Neural cell (in vitro differentiated cells): ENCODE data around the gene LNP1. TPM values are rescaled to one million over a fixed set of nuclear protein-coding genes. Genes with fewer than 3 reads are reported as not detected.

ENCODE experiments used
- H2AFZ ChIP-seq: fragments of 200-600, 300-800 bp; sonication (generic), shearing (Covaris generic); 2 replicates; pipeline ENCODE4 v1.6.0; 2014; ENCODE audit warnings: low read depth, mild to moderate bottlenecking, antibody characterized with exemption, low read length, moderate library complexity
- H3F3A ChIP-seq: fragments of 200-600 bp; shearing (Covaris generic); 2 replicates; pipeline ENCODE4 v1.6.1; 2016; ENCODE audit warnings: mild to moderate bottlenecking, moderate library complexity, mixed read lengths, antibody characterized with exemption, low read length; ENCODE audit not compliant: insufficient read depth, poor library complexity, severe bottlenecking
- H3K27ac ChIP-seq: fragments of 200-600, 300-800 bp; sonication (generic), shearing (Covaris generic); 2 replicates; pipeline ENCODE4 v1.5.1; 2014; ENCODE audit warnings: mild to moderate bottlenecking, low read length, moderate library complexity
- H3K27me3 ChIP-seq: fragments of 300-800, 200-600 bp; sonication (generic), shearing (Covaris generic); 2 replicates; pipeline ENCODE4 v1.6.0; 2014; ENCODE audit warnings: mild to moderate bottlenecking, low read depth, low read length, moderate library complexity; ENCODE audit not compliant: insufficient read depth
- H3K36me3 ChIP-seq: fragments of 300-800, 200-600 bp; sonication (generic), shearing (Covaris generic); 2 replicates; pipeline ENCODE4 v1.5.1; 2014; ENCODE audit warnings: mild to moderate bottlenecking, antibody characterized with exemption, low read length, moderate library complexity; ENCODE audit not compliant: insufficient read depth
- H3K4me2 ChIP-seq: fragments of 300-800, 200-600 bp; sonication (generic), shearing (Covaris generic); 2 replicates; pipeline ENCODE4 v1.6.0; 2014; ENCODE audit warnings: mild to moderate bottlenecking, low read length
- H3K4me3 ChIP-seq: fragments of 300-800, 200-600 bp; sonication (generic), shearing (Covaris generic); 2 replicates; pipeline ENCODE4 v1.5.1; 2014; ENCODE audit warnings: mild to moderate bottlenecking, low read length, moderate library complexity
- H3K79me2 ChIP-seq: fragments of 200-600 bp; shearing (Covaris generic); replicated peaks from 2 replicates; pipeline ENCODE4 v1.6.0; 2014; ENCODE audit warnings: mild to moderate bottlenecking, low read length, moderate library complexity; ENCODE audit not compliant: insufficient read depth
- H3K9ac ChIP-seq: fragments of 300-800, 200-600 bp; sonication (generic), shearing (Covaris generic); 2 replicates; pipeline ENCODE4 v1.6.1; 2016; ENCODE audit warnings: mild to moderate bottlenecking, low read length, mixed read lengths
- H3K9me2 ChIP-seq: fragments of 200-600 bp; shearing (Covaris generic); 2 replicates; pipeline ENCODE4 v1.6.1; 2016; ENCODE audit warnings: mild to moderate bottlenecking, low read length, mixed read lengths; ENCODE audit not compliant: insufficient read depth
- H3K9me3 ChIP-seq: fragments of 200-600, 300-800 bp; sonication (generic), shearing (Covaris generic); 2 replicates; pipeline ENCODE4 v1.6.1; 2016; ENCODE audit warnings: mild to moderate bottlenecking, mixed run types, low read length, moderate library complexity, mixed read lengths
- H4K20me1 ChIP-seq: fragments of 200-600 bp; shearing (Covaris generic); 2 replicates; pipeline ENCODE4 v1.6.1; 2016; ENCODE audit warnings: mild to moderate bottlenecking, mixed run types; ENCODE audit not compliant: insufficient read depth
- CTCF ChIP-seq: fragments of 450-650 bp; IDR thresholded peaks from 2 replicates; pipeline ENCODE4 v1.5.1; 2014; ENCODE audit warnings: antibody characterized with exemption, mild to moderate bottlenecking, moderate library complexity; ENCODE audit not compliant: poor library complexity, severe bottlenecking
- EP300 ChIP-seq: fragments of 450-650 bp; conservative IDR thresholded peaks from 2 replicates; pipeline ENCODE4 v1.6.1; 2014; ENCODE audit warnings: antibody characterized with exemption, mild to moderate bottlenecking, moderate library complexity; ENCODE audit not compliant: poor library complexity, severe bottlenecking
- EZH2 ChIP-seq: fragments of 200-600, 300-800 bp; shearing (Covaris generic), sonication (generic); IDR thresholded peaks from 2 replicates; pipeline ENCODE4 v1.6.1; 2014; ENCODE audit warnings: antibody characterized with exemption, low read length, borderline replicate concordance, mild to moderate bottlenecking; ENCODE audit not compliant: insufficient read depth, poor library complexity, severe bottlenecking
- MXI1 ChIP-seq: fragments of 450-650 bp; conservative IDR thresholded peaks from 2 replicates; pipeline ENCODE4 v1.6.1; 2014; ENCODE audit warnings: antibody characterized with exemption, mild to moderate bottlenecking; ENCODE audit not compliant: poor library complexity, severe bottlenecking
- POLR2AphosphoS5 ChIP-seq: IDR thresholded peaks from 2 replicates; pipeline ENCODE4 v1.6.1; 2012
- RAD21 ChIP-seq: fragments of 450-650 bp; conservative IDR thresholded peaks from 2 replicates; pipeline ENCODE4 v1.6.1; 2014; ENCODE audit warnings: antibody characterized with exemption, mild to moderate bottlenecking, moderate library complexity
- REST ChIP-seq: IDR thresholded peaks from 2 replicates; pipeline ENCODE4 v1.6.1; 2012; ENCODE audit warnings: borderline replicate concordance
- SMC3 ChIP-seq: fragments of 450-650 bp; conservative IDR thresholded peaks from 2 replicates; pipeline ENCODE4 v1.6.1; 2014; ENCODE audit warnings: antibody characterized with exemption, mild to moderate bottlenecking, moderate library complexity; ENCODE audit not compliant: poor library complexity
- TAF1 ChIP-seq: IDR thresholded peaks from 2 replicates; pipeline ENCODE4 v1.6.1; 2012; ENCODE audit warnings: low read depth
- polyA plus RNA-seq: library from polyadenylated mRNA; depleted of rRNA; stranded (reverse); fragments of >200 nt; gene quantifications from 2 replicates; pipeline ENCODE4 v1.2.3, GENCODE V29; 2014

Gene LNP1
- polyA plus RNA-seq, 1 donor from 2014 or later, result 19.2 TPM

DNA sequence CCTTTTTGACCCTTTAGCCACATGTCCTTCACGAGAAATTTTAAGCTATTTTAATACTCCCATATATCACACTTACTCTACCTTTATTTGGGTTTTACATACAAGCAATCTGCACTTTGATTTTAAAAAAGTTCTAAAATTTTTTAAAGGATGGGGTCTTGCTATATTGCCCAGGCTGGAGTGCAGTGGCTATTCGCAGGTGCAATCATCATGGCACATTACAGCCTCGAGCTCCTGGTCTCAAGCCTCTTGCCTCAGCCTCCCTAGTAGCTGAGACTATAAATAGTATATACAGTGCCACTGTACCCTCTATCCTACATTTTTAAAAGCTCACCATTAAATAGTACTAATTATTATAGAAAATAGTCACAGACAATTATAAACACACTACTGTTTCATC, 36.9 kb upstream of the LNP1 start:
- no peaks in the 10 kb centered on the region for H3F3A ChIP-seq
- H3K4me2 ChIP-seq, result no peak overlapping the region
- peaks cover 5% of the 10 kb centered on the region for H3K9me3 ChIP-seq
- no peak overlapping the region for H3K27ac ChIP-seq
- no peak overlapping the region for H3K4me3 ChIP-seq
- H3K9me2 ChIP-seq, result no peaks in the 10 kb centered on the region
- TF ChIP-seq REST, result no peak
- no peak for TF ChIP-seq POLR2AphosphoS5
- TF ChIP-seq MXI1, result no peak
- TF ChIP-seq CTCF, result no peak
- TF ChIP-seq SMC3, result no peak
- no peak for TF ChIP-seq EP300
- TF ChIP-seq EZH2, result no peak
- no peak for TF ChIP-seq TAF1
- no peak for TF ChIP-seq RAD21
- no peak overlapping the region for H3K9ac ChIP-seq
- H2AFZ ChIP-seq, result no peak overlapping the region
- no peaks in the 10 kb centered on the region for H3K27me3 ChIP-seq
- H3K36me3 ChIP-seq, result peaks cover 11% of the 10 kb centered on the region
- no peaks in the 10 kb centered on the region for H4K20me1 ChIP-seq
- no peaks in the 10 kb centered on the region for H3K79me2 ChIP-seq

DNA sequence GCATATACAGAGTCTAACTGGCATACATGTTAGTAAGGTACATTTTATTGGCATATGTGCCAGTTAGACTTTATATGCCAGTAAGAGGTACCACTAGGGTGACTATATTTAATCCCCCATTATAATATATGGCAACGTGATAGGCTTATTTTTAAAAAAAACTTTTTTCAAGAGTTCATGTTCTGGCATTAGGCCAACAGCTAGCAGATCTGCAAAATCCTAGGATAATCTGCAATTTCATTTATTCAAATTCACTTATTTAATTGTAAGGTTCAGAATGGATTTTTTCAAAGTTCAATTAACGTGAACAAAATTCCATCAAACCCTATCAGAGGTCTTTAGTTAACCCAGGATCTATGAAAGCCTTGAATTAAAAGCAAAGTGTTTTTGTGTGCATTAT, 34.9 kb upstream of the LNP1 start:
- H2AFZ ChIP-seq, result no peak overlapping the region
- no peak overlapping the region for H3K4me3 ChIP-seq
- no peak overlapping the region for H3K4me2 ChIP-seq
- no peaks in the 10 kb centered on the region for H4K20me1 ChIP-seq
- H3K9me3 ChIP-seq, result peaks cover 5% of the 10 kb centered on the region
- no peaks in the 10 kb centered on the region for H3K27me3 ChIP-seq
- TF ChIP-seq POLR2AphosphoS5, result no peak
- TF ChIP-seq MXI1, result no peak
- TF ChIP-seq TAF1, result no peak
- TF ChIP-seq CTCF, result no peak
- H3K79me2 ChIP-seq, result no peaks in the 10 kb centered on the region
- peaks cover 11% of the 10 kb centered on the region for H3K36me3 ChIP-seq
- no peak overlapping the region for H3K27ac ChIP-seq
- H3F3A ChIP-seq, result no peaks in the 10 kb centered on the region
- H3K9ac ChIP-seq, result no peak overlapping the region
- H3K9me2 ChIP-seq, result no peaks in the 10 kb centered on the region
